DOHH2 (cell line): ENCODE results near the gene ERC2.

ENCODE experiments used
- EZH2phosphoT487 ChIP-seq: fragments of 200-600 bp; sonication (generic); IDR thresholded peaks from 2 replicates; pipeline ENCODE4 v1.6.1; 2017; ENCODE audit warnings: borderline replicate concordance, mild to moderate bottlenecking, antibody characterized with exemption, low read length, moderate library complexity, mixed read lengths
- TF ChIP-seq, protein P1 (sequence below): fragments of 200-600 bp; sonication (generic); IDR thresholded peaks from one replicate; pipeline ENCODE4 v1.5.1; 2014; ENCODE audit warnings: antibody characterized with exemption, mild to moderate bottlenecking, low read depth, low read length; ENCODE audit not compliant: poor library complexity, severe bottlenecking

DNA sequence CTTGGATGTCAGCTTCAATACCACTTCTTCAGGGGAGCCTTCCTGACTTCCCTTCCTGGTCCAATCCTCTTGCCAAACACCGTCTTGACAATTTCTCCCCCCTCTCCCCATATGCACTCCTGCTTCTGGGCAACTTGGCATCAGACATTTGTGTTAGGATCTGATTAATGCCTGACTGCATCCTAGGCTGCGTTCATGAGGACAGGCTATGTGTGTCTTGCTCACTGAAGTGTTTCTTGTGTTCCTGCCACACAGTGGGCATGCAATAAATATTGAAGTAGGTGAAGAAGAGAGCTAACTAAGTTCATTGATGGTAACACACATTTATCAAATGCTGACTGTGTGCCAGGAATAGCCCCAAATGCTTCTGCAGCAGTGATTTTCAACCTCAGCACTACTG, 944.8 kb downstream of the ERC2 start:
- TF ChIP-seq, protein P1, sequence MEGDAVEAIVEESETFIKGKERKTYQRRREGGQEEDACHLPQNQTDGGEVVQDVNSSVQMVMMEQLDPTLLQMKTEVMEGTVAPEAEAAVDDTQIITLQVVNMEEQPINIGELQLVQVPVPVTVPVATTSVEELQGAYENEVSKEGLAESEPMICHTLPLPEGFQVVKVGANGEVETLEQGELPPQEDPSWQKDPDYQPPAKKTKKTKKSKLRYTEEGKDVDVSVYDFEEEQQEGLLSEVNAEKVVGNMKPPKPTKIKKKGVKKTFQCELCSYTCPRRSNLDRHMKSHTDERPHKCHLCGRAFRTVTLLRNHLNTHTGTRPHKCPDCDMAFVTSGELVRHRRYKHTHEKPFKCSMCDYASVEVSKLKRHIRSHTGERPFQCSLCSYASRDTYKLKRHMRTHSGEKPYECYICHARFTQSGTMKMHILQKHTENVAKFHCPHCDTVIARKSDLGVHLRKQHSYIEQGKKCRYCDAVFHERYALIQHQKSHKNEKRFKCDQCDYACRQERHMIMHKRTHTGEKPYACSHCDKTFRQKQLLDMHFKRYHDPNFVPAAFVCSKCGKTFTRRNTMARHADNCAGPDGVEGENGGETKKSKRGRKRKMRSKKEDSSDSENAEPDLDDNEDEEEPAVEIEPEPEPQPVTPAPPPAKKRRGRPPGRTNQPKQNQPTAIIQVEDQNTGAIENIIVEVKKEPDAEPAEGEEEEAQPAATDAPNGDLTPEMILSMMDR, result no peak
- TF ChIP-seq EZH2phosphoT487, result no peak
